WTC11 (cell line): ENCODE results near the gene RSBN1L.

Experiments
- ATF2 ChIP-seq: sonication (generic); formaldehyde crosslinking; IDR thresholded peaks from 2 replicates; pipeline ENCODE4 v1.8.1; 2022; ENCODE audit warnings: low read depth, missing genetic modification reagents, borderline replicate concordance
- TF ChIP-seq, protein P1 (sequence below): sonication (generic); formaldehyde crosslinking; IDR thresholded peaks from 2 replicates; pipeline ENCODE4 v1.8.1; 2023; ENCODE audit warnings: mild to moderate bottlenecking, missing genetic modification reagents, moderate library complexity
- TF ChIP-seq, protein P2 (sequence below): fragments of 200-600 bp; IDR thresholded peaks from 2 replicates; pipeline ENCODE4 v1.8.0; 2022; ENCODE audit warnings: antibody characterized with exemption

DNA sequence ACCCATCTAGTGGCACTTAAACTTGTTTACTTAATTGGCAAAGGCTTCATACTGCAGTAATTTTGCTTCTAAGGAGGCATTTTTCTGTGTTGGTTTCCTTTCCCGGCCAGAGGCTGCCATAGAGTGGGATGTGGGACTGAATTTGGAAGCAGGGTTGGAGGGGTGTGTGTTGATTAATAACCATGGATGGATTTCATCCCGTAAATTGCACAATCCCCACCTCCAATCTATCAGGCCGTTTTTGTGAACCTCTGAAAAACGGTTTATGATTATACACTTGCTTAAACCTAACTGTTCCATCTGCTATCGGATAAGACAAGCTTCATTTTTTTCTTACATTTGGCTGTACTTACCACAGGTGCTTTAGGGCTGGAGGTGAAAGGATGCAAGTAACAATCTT lies 100.7 kb downstream of the RSBN1L start:
- TF ChIP-seq, protein P1, sequence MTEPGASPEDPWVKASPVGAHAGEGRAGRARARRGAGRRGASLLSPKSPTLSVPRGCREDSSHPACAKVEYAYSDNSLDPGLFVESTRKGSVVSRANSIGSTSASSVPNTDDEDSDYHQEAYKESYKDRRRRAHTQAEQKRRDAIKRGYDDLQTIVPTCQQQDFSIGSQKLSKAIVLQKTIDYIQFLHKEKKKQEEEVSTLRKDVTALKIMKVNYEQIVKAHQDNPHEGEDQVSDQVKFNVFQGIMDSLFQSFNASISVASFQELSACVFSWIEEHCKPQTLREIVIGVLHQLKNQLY (CRISPR knock-in tag) = no peak
- TF ChIP-seq, protein P2, sequence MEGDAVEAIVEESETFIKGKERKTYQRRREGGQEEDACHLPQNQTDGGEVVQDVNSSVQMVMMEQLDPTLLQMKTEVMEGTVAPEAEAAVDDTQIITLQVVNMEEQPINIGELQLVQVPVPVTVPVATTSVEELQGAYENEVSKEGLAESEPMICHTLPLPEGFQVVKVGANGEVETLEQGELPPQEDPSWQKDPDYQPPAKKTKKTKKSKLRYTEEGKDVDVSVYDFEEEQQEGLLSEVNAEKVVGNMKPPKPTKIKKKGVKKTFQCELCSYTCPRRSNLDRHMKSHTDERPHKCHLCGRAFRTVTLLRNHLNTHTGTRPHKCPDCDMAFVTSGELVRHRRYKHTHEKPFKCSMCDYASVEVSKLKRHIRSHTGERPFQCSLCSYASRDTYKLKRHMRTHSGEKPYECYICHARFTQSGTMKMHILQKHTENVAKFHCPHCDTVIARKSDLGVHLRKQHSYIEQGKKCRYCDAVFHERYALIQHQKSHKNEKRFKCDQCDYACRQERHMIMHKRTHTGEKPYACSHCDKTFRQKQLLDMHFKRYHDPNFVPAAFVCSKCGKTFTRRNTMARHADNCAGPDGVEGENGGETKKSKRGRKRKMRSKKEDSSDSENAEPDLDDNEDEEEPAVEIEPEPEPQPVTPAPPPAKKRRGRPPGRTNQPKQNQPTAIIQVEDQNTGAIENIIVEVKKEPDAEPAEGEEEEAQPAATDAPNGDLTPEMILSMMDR = no peak
- TF ChIP-seq ATF2 (CRISPR knock-in tag) = no peak
